Ascending aorta (tissue), 2 donors: ENCODE results near the gene GALNT14. TPM values are rescaled to one million over a fixed set of nuclear protein-coding genes. Genes with fewer than 3 reads are reported as not detected.

Source experiments
- DNase-seq, 2 donors: peaks; one replicate each; pipeline ENCODE4 v3.0.0-alpha.2; 2019; ENCODE audit warnings: low spot score in 2 of 2
- H3K27ac ChIP-seq, 2 donors: fragments of 200-600 bp; sonication (generic); one replicate each; pipeline ENCODE4 v1.5.1; 2016 to 2017; ENCODE audit warnings: mild to moderate bottlenecking in 1 of 2
- H3K27me3 ChIP-seq: fragments of 200-600 bp; sonication (generic); one replicate; pipeline ENCODE4 v1.5.1; 2017
- H3K36me3 ChIP-seq, 2 donors: fragments of 200-600 bp; sonication (generic); one replicate each; pipeline ENCODE4 v1.5.1; 2016
- H3K4me1 ChIP-seq, 2 donors: fragments of 200-600 bp; sonication (generic); one replicate each; pipeline ENCODE4 v1.5.1; 2016 to 2017; ENCODE audit warnings: mild to moderate bottlenecking in 1 of 2
- H3K4me3 ChIP-seq, 2 donors: fragments of 200-600 bp; sonication (generic); one replicate each; pipeline ENCODE4 v1.5.1; 2016 to 2017; ENCODE audit warnings: mild to moderate bottlenecking in 1 of 2
- H3K9me3 ChIP-seq, 2 donors: fragments of 200-600 bp; sonication (generic); one replicate each; pipeline ENCODE4 v1.5.1; 2016
- intact Hi-C: fragments of 100-400 bp; cut with DNase I; formaldehyde crosslinking; loops from one replicate; pipeline ENCODE4 v1.15.1; 2023
- total RNA-seq: library from RNA; depleted of rRNA; stranded (reverse); fragments of >200 nt; gene quantifications from one replicate; pipeline ENCODE4 v1.1.0, GENCODE V29; 2016
- TF ChIP-seq, protein P1 (sequence below), 3 experiments: fragments of 200-600 bp in 2 of 3; fragments of 450-650 bp in 1 of 3; sonication (generic) in 2 of 3; IDR thresholded peaks; one replicate each; pipeline ENCODE4 v1.5.1; 2016 to 2019; ENCODE audit warnings: antibody characterized with exemption in 3 of 3, mild to moderate bottlenecking in 1 of 3, moderate library complexity in 1 of 3

Gene GALNT14
- total RNA-seq, 1 donor from 2014 or later, result not detected

DNA sequence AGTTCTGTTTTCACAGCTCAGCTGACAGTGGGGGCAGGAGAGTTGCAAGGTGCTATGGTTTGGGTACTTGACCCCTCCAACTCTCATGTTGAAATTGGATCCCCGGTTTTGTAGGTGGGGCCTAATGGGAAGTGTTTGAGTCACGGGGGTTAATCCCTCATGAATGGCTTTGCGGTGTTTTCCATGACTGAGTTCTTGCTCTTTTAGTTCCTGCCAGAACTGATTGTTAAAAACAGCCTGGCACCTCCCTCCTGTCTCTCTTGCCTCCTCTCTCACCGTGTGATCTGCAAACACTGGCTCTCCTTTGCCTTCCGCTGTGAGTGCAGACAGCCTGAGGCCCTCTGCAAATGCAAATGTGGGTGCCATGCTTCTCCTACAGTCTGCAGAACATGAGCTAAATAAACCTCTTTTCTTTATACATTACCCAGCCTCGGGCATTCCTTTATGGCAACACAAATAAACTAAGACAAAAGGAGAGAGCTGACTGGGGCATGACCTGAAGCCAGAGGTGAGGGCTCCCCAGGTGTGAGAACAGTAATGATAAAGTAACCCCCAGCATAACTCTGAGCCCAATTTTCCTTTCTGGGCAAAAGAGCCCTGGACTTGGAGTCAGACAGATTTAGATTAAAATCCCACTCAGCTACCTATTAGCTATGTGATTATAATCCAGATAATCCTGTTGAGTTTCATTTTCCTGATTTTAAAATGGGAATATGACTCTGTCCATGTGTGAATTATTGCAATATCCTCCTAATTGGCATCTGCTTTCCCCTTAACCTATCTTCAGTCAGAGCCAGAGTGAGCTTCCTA lies 266.1 kb downstream of the GALNT14 start:
- intact Hi-C loops, result no loop called here

GRCh38 chr2:30871440-30871839 lies 266.8 kb downstream of the GALNT14 start:
- Histone ChIP-seq H3K4me1 (no peaks in the 10 kb centered on the region), H3K9me3 (peaks cover 0 to 3% of the 10 kb centered on the region in 2 donors), H3K4me3 (no peak overlapping the region), H3K27me3 (no peaks in the 10 kb centered on the region), H3K27ac (no peak overlapping the region), H3K36me3 (no peaks in the 10 kb centered on the region)
- DNase-seq, result no peak
- intact Hi-C loops, result no loop called here
- TF ChIP-seq, protein P1, sequence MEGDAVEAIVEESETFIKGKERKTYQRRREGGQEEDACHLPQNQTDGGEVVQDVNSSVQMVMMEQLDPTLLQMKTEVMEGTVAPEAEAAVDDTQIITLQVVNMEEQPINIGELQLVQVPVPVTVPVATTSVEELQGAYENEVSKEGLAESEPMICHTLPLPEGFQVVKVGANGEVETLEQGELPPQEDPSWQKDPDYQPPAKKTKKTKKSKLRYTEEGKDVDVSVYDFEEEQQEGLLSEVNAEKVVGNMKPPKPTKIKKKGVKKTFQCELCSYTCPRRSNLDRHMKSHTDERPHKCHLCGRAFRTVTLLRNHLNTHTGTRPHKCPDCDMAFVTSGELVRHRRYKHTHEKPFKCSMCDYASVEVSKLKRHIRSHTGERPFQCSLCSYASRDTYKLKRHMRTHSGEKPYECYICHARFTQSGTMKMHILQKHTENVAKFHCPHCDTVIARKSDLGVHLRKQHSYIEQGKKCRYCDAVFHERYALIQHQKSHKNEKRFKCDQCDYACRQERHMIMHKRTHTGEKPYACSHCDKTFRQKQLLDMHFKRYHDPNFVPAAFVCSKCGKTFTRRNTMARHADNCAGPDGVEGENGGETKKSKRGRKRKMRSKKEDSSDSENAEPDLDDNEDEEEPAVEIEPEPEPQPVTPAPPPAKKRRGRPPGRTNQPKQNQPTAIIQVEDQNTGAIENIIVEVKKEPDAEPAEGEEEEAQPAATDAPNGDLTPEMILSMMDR (IDR thresholded peaks at IDR 0.05), result no peak

More for the DNA sequence above, 266.1 kb downstream of the GALNT14 start:
- TF ChIP-seq, protein P1 (IDR thresholded peaks at IDR 0.05), result no peak
- Histone ChIP-seq H3K27me3 (no peaks in the 10 kb centered on the region), H3K9me3 (peaks cover 0 to 3% of the 10 kb centered on the region in 2 donors), H3K36me3 (no peaks in the 10 kb centered on the region), H3K27ac (no peak overlapping the region), H3K4me3 (no peak overlapping the region), H3K4me1 (no peaks in the 10 kb centered on the region)
- no peak for DNase-seq

- Histone ChIP-seq H3K27me3 (no peaks in the 10 kb centered on the region), H3K4me3 (no peak overlapping the region), H3K36me3 (no peaks in the 10 kb centered on the region), H3K27ac (no peak overlapping the region), H3K4me1 (no peaks in the 10 kb centered on the region), H3K9me3 (peaks cover 0 to 3% of the 10 kb centered on the region in 2 donors)
- intact Hi-C loops, result no loop called here
- DNase-seq, result no peak
- TF ChIP-seq, protein P1 (IDR thresholded peaks at IDR 0.05), result no peak
Observed at GRCh38 chr2:30869988-30870387, 268.3 kb downstream of the GALNT14 start.

GRCh38 chr2:30867385-30867784 lies 270.9 kb downstream of the GALNT14 start:
- no peaks in the 10 kb centered on the region for H3K27me3 ChIP-seq
- no peaks in the 10 kb centered on the region for H3K9me3 ChIP-seq
- TF ChIP-seq, protein P1 (IDR thresholded peaks at IDR 0.05), result no peak
- no peak overlapping the region for H3K27ac ChIP-seq
- H3K4me3 ChIP-seq, result no peak overlapping the region
- H3K4me1 ChIP-seq, result no peaks in the 10 kb centered on the region
- DNase-seq, result no peak
- intact Hi-C loops, result no loop called here
- no peaks in the 10 kb centered on the region for H3K36me3 ChIP-seq

DNA sequence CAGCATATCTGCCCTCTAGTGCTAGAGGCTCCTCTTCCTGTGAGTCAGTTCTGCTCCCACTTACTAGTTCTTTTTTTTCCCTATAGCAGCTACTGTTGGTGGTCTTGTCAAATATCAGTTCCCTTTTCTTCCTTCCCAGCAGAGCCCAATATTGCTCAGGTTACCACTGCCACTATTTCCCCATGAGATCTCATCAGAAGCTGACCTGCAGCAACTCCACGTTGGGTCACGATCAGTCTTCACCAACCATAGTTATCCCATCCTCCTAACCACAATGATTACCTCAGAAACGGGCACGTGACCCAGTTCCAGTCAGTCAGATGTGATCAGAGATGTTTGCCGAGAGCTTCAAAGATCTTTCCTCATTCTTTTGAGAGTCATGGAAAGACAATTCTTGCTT lies 271.3 kb downstream of the GALNT14 start:
- Histone ChIP-seq H3K4me3 (no peak overlapping the region), H3K9me3 (no peaks in the 10 kb centered on the region), H3K27ac (no peak overlapping the region), H3K27me3 (no peaks in the 10 kb centered on the region), H3K4me1 (no peaks in the 10 kb centered on the region), H3K36me3 (no peaks in the 10 kb centered on the region)
- TF ChIP-seq, protein P1 (IDR thresholded peaks at IDR 0.05), result no peak
- intact Hi-C loops, result no loop called here
- DNase-seq, result no peak
